ENCODE measurements around the gene ZNRF3.

GRCh38 chr22:29037340-29037932 is 154.1 kb downstream of the ZNRF3 start:
- TF ChIP-seq, protein P1, sequence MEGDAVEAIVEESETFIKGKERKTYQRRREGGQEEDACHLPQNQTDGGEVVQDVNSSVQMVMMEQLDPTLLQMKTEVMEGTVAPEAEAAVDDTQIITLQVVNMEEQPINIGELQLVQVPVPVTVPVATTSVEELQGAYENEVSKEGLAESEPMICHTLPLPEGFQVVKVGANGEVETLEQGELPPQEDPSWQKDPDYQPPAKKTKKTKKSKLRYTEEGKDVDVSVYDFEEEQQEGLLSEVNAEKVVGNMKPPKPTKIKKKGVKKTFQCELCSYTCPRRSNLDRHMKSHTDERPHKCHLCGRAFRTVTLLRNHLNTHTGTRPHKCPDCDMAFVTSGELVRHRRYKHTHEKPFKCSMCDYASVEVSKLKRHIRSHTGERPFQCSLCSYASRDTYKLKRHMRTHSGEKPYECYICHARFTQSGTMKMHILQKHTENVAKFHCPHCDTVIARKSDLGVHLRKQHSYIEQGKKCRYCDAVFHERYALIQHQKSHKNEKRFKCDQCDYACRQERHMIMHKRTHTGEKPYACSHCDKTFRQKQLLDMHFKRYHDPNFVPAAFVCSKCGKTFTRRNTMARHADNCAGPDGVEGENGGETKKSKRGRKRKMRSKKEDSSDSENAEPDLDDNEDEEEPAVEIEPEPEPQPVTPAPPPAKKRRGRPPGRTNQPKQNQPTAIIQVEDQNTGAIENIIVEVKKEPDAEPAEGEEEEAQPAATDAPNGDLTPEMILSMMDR (IDR thresholded peaks at IDR 0.05) = no peak
- no peak for TF ChIP-seq POLR2AphosphoS5 (IDR thresholded peaks at IDR 0.05)
- TF ChIP-seq POLR2A (IDR thresholded peaks at IDR 0.05; ENCODE audit: low read depth) = no peak
- no peak for TF ChIP-seq EP300 (IDR thresholded peaks at IDR 0.05)
